Measurements from ENCODE around the gene MRPL49.

- TF ChIP-seq EP300 (IDR thresholded peaks at IDR 0.05), result no peak
- no peak for TF ChIP-seq CTCF (IDR thresholded peaks at IDR 0.05)
Observed at GRCh38 chr11:65084598-65085375, 37.3 kb upstream of the MRPL49 start.
